Measurements from ENCODE around the gene EXOSC7.
"Not testable (repeated sequence)": the region's sequence is repeated elsewhere in the genome, so short reads cannot be mapped to it uniquely, and the experiment has no call there.

DNA sequence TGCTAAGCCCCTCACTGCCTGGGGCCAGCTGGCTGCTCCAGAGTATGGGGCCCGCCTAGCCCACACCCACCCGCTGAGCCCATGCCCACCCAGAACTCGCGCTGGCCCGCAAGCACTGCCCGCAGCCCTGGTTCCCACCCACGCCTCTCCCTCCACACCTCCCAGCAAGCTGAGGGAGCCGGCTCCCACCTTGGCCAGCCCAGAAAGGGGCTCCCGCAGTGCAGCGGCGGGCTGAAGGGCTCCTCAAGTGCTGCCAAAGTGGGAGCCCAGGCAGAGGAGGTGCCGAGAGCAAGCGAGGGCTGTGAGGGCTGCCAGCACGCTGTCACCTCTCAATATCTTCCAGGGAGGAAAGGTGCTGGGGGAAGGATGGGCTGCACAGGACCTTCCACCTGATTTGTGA is 10.3 kb downstream of the EXOSC7 start:
- TF ChIP-seq, protein P1, sequence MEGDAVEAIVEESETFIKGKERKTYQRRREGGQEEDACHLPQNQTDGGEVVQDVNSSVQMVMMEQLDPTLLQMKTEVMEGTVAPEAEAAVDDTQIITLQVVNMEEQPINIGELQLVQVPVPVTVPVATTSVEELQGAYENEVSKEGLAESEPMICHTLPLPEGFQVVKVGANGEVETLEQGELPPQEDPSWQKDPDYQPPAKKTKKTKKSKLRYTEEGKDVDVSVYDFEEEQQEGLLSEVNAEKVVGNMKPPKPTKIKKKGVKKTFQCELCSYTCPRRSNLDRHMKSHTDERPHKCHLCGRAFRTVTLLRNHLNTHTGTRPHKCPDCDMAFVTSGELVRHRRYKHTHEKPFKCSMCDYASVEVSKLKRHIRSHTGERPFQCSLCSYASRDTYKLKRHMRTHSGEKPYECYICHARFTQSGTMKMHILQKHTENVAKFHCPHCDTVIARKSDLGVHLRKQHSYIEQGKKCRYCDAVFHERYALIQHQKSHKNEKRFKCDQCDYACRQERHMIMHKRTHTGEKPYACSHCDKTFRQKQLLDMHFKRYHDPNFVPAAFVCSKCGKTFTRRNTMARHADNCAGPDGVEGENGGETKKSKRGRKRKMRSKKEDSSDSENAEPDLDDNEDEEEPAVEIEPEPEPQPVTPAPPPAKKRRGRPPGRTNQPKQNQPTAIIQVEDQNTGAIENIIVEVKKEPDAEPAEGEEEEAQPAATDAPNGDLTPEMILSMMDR (IDR thresholded peaks at IDR 0.05): not testable (repeated sequence)
- TF ChIP-seq POLR2A (IDR thresholded peaks at IDR 0.05): not testable (repeated sequence)

All from adrenal gland (tissue), 5 donors.